Smooth muscle cell of trachea (primary cell): ENCODE measurements around the gene TMEM31. TPM values are rescaled to one million over a fixed set of nuclear protein-coding genes. Genes with fewer than 3 reads are reported as not detected.

Experiments used
- total RNA-seq: library from RNA; depleted of rRNA; stranded (reverse); fragments of >200 nt; gene quantifications from 2 replicates; pipeline ENCODE4 v1.2.1, GENCODE V29; 2014

The TMEM31 gene
- 0.17 TPM in 1 of 2 replicates, not detected in the other for total RNA-seq

GRCh38 chrX:103710609-103711008 is at the start of gene TMEM31:
TSS of gene TMEM31 (plus strand) at chrX:103710909. CDS start at chrX:103712259, 1,350 bp downstream.

GRCh38 chrX:103686199-103687072 is 24.3 kb upstream of the TMEM31 start, which contains the start of gene MORF4L2:
TSS of gene MORF4L2 (minus strand) at chrX:103686699. CDS start at chrX:103677027, 9,672 bp downstream.

Other genes with a start within 250 kb of the TMEM31 start
- under 0.01 and 0.15 TPM in 2 replicates for gene RAB40A, start 191.4 kb upstream of the TMEM31 start, total RNA-seq
- gene TCEAL4, start 125.4 kb upstream of the TMEM31 start, total RNA-seq = 32.6 and 43.5 TPM in 2 replicates
- 15.5 and 17.7 TPM in 2 replicates for gene TCEAL3, start 102.9 kb upstream of the TMEM31 start, total RNA-seq
- gene TCEAL1, start 81.9 kb upstream of the TMEM31 start, total RNA-seq = 20.5 and 30.8 TPM in 2 replicates
- 396 and 849 TPM in 2 replicates for gene MORF4L2, start 24.2 kb upstream of the TMEM31 start, total RNA-seq
- gene PLP1, start 65.9 kb downstream of the TMEM31 start, total RNA-seq = 0.44 and 1.5 TPM in 2 replicates
- 0.66 and 0.73 TPM in 2 replicates for gene RAB9B, start 121.3 kb downstream of the TMEM31 start, total RNA-seq